ENCODE data around the gene HLA-DRA. TPM values are rescaled to one million over a fixed set of nuclear protein-coding genes. Genes with fewer than 3 reads are reported as not detected.
"Not testable (repeated sequence)": the region's sequence is repeated elsewhere in the genome, so short reads cannot be mapped to it uniquely, and the experiment has no call there.

Gene HLA-DRA
- polyA plus RNA-seq, 5 donors = 50.0 to 79.3 (median 62.3) TPM

- no peak for DNase-seq
Observed at GRCh38 chr6:32472781-32473375, 33.2 kb downstream of the HLA-DRA start.

- not testable (repeated sequence) for DNase-seq
Observed at GRCh38 chr6:32473376-32474348, 34.0 kb downstream of the HLA-DRA start.

- no peak for DNase-seq
Observed at GRCh38 chr6:32475392-32476206, 35.9 kb downstream of the HLA-DRA start.

- no peak for DNase-seq
Observed at GRCh38 chr6:32483968-32484613, 44.4 kb downstream of the HLA-DRA start.

GRCh38 chr6:32484614-32484998 is 44.9 kb downstream of the HLA-DRA start:
- no peak for DNase-seq

GRCh38 chr6:32488083-32488482 is 48.4 kb downstream of the HLA-DRA start:
- DNase-seq = no peak

GRCh38 chr6:32491700-32492099 is 52.0 kb downstream of the HLA-DRA start:
- no peak for DNase-seq

GRCh38 chr6:32492351-32492750 is 52.7 kb downstream of the HLA-DRA start:
- no peak for DNase-seq

Other genes starting within 250 kb of the HLA-DRA start
- gene PBX2, start 249.7 kb upstream of the HLA-DRA start, polyA plus RNA-seq (ENCODE audit: insufficient read depth in 1 of 5, insufficient read length in 5 of 5, low replicate concordance in 1 of 5) = 100 to 1,000 TPM; 158 to 182 (median 162) TPM
- gene GPSM3, start 247.2 kb upstream of the HLA-DRA start, polyA plus RNA-seq (ENCODE audit: insufficient read depth in 1 of 5, insufficient read length in 5 of 5, low replicate concordance in 1 of 5) = 10 to 100 TPM; 16.1 to 20.8 (median 18.1) TPM
- 10 to 100 TPM; 35.5 to 56.8 (median 46.9) TPM for gene NOTCH4, start 215.8 kb upstream of the HLA-DRA start, polyA plus RNA-seq (ENCODE audit: insufficient read depth in 1 of 5, insufficient read length in 5 of 5, low replicate concordance in 1 of 5)
- gene TSBP1, start 68.0 kb upstream of the HLA-DRA start, polyA plus RNA-seq (ENCODE audit: insufficient read depth in 1 of 5, insufficient read length in 5 of 5, low replicate concordance in 1 of 5) = under 1 TPM in 4 of 5 donors, not detected in 1; 0.15 to 0.49 (median 0.42) TPM
- gene BTNL2, start 32.7 kb upstream of the HLA-DRA start, polyA plus RNA-seq (ENCODE audit: insufficient read depth in 1 of 5, insufficient read length in 5 of 5, low replicate concordance in 1 of 5) = 1 to 10 TPM in 3 of 5 donors, under 1 TPM in 2; 0.78 to 2.1 (median 1.7) TPM
- 10 to 100 TPM in 1 of 5 donors, 1 to 10 TPM in 4; 4.8 to 25.6 (median 6.4) TPM for gene HLA-DRB5, start 90.4 kb downstream of the HLA-DRA start, polyA plus RNA-seq (ENCODE audit: insufficient read depth in 1 of 5, insufficient read length in 5 of 5, low replicate concordance in 1 of 5)
- 10 to 100 TPM in 4 of 5 donors, 1 to 10 TPM in 1; 9.7 to 33.9 (median 21.7) TPM for gene HLA-DRB1, start 150.0 kb downstream of the HLA-DRA start, polyA plus RNA-seq (ENCODE audit: insufficient read depth in 1 of 5, insufficient read length in 5 of 5, low replicate concordance in 1 of 5)
- gene HLA-DQA1, start 197.5 kb downstream of the HLA-DRA start, polyA plus RNA-seq (ENCODE audit: insufficient read depth in 1 of 5, insufficient read length in 5 of 5, low replicate concordance in 1 of 5) = 1 to 10 TPM; 4.0 to 8.7 (median 4.4) TPM
- gene HLA-DQB1, start 226.8 kb downstream of the HLA-DRA start, polyA plus RNA-seq (ENCODE audit: insufficient read depth in 1 of 5, insufficient read length in 5 of 5, low replicate concordance in 1 of 5) = 10 to 100 TPM in 1 of 5 donors, 1 to 10 TPM in 4; 2.9 to 11.2 (median 4.4) TPM